SK-N-SH treated with all-trans-retinoic acid at 6 μM for 48 hours (cell line): Measurements from ENCODE around the gene IFI27.

Experiments used
- ARNTL ChIP-seq: fragments of 450-650 bp; formaldehyde crosslinking; IDR thresholded peaks from 2 replicates; pipeline ENCODE4 v1.5.0; 2020; ENCODE audit warnings: low read depth, mild to moderate bottlenecking, moderate library complexity, borderline replicate concordance
- CSDC2 ChIP-seq: fragments of 250-450 bp; sonication (Bioruptor Pico); IDR thresholded peaks from 2 replicates; pipeline ENCODE4 v1.5.0; 2020; ENCODE audit warnings: mild to moderate bottlenecking, moderate library complexity
- CSRNP3 ChIP-seq: fragments of 250-450 bp; sonication (Bioruptor Pico); IDR thresholded peaks from 2 replicates; pipeline ENCODE4 v1.5.1; 2021; ENCODE audit warnings: mild to moderate bottlenecking, moderate library complexity
- ISL1 ChIP-seq: fragments of 250-450 bp; sonication (Bioruptor Pico); IDR thresholded peaks from 2 replicates; pipeline ENCODE4 v2.1.2; 2022; ENCODE audit warnings: mild to moderate bottlenecking, moderate library complexity
- OSR1 ChIP-seq: fragments of 250-450 bp; sonication (Bioruptor Pico); IDR thresholded peaks from 2 replicates; pipeline ENCODE4 v1.8.0; 2022; ENCODE audit warnings: moderate library complexity, mild to moderate bottlenecking, inconsistent platforms
- PATZ1 ChIP-seq: fragments of 250-450 bp; sonication (Bioruptor Pico); IDR thresholded peaks from 2 replicates; pipeline ENCODE4 v1.8.0; 2020; ENCODE audit warnings: mild to moderate bottlenecking, moderate library complexity, borderline replicate concordance
- PPARA ChIP-seq: fragments of 250-450 bp; sonication (Bioruptor Pico); IDR thresholded peaks from 2 replicates; pipeline ENCODE4 v1.5.0; 2020; ENCODE audit warnings: mild to moderate bottlenecking, borderline replicate concordance
- SNAI2 ChIP-seq: fragments of 250-450 bp; sonication (Bioruptor Pico); IDR thresholded peaks from 2 replicates; pipeline ENCODE4 v1.5.0; 2020; ENCODE audit warnings: mild to moderate bottlenecking, moderate library complexity
- TCF4 ChIP-seq: fragments of 250-450 bp; sonication (Bioruptor Pico); IDR thresholded peaks from 2 replicates; pipeline ENCODE4 v1.8.0; 2021; ENCODE audit warnings: mild to moderate bottlenecking, moderate library complexity, borderline replicate concordance
- ZFP3 ChIP-seq: fragments of 250-450 bp; sonication (Bioruptor Pico); IDR thresholded peaks from 2 replicates; pipeline ENCODE4 v1.5.0; 2020; ENCODE audit warnings: mild to moderate bottlenecking, moderate library complexity
- ZFP30 ChIP-seq: fragments of 450-650 bp; formaldehyde crosslinking; IDR thresholded peaks from 2 replicates; pipeline ENCODE4 v1.5.0; 2022; ENCODE audit warnings: mild to moderate bottlenecking, moderate library complexity
- ZNF565 ChIP-seq: fragments of 450-650 bp; formaldehyde crosslinking; conservative IDR thresholded peaks from 2 replicates; pipeline ENCODE4 v1.5.0; 2020; ENCODE audit warnings: low read depth, mild to moderate bottlenecking, moderate library complexity
- ZNF8 ChIP-seq: fragments of 450-650 bp; formaldehyde crosslinking; IDR thresholded peaks from 2 replicates; pipeline ENCODE4 v1.5.0; 2020; ENCODE audit warnings: mild to moderate bottlenecking, moderate library complexity

- TF ChIP-seq TCF4 (CRISPR knock-in tag) (no peak), ISL1 (no peak), ZFP30 (CRISPR knock-in tag) (no peak), ZNF565 (CRISPR knock-in tag) (no peak), PATZ1 (CRISPR knock-in tag) (no peak), ARNTL (CRISPR knock-in tag) (no peak), CSDC2 (CRISPR knock-in tag) (no peak), CSRNP3 (CRISPR knock-in tag) (no peak), ZFP3 (CRISPR knock-in tag) (no peak), SNAI2 (CRISPR knock-in tag) (no peak), OSR1 (CRISPR knock-in tag) (no peak), ZNF8 (CRISPR knock-in tag) (no peak), PPARA (CRISPR knock-in tag) (no peak)
Measured at GRCh38 chr14:94117856-94118255, 7.3 kb downstream of the IFI27 start.
